Activated T-cell treated with anti-CD3 and anti-CD28 coated beads, Interleukin-2, amount 50 U/mL, for 24 hours (primary cell): ENCODE measurements around the gene GLRA3.
"Not testable (repeated sequence)": the region's sequence is repeated elsewhere in the genome, so short reads cannot be mapped to it uniquely, and the experiment has no call there.

ENCODE experiments used
- DNase-seq: peaks from one replicate; pipeline ENCODE4 v3.0.0-alpha.2; 2020
- H3K27ac Mint-ChIP-seq: 2 replicates; pipeline ENCODE4 v1.8.0; 2020; ENCODE audit warnings: mild to moderate bottlenecking, mixed read lengths
- H3K27me3 Mint-ChIP-seq: 2 replicates; pipeline ENCODE4 v1.8.0; 2020; ENCODE audit warnings: mixed read lengths
- H3K36me3 Mint-ChIP-seq: 2 replicates; pipeline ENCODE4 v1.8.0; 2020; ENCODE audit warnings: low read depth, mixed read lengths
- H3K4me1 Mint-ChIP-seq: 2 replicates; pipeline ENCODE4 v1.8.0; 2020; ENCODE audit warnings: low read depth, mixed read lengths
- H3K4me3 Mint-ChIP-seq: 2 replicates; pipeline ENCODE4 v1.8.0; 2020; ENCODE audit warnings: mild to moderate bottlenecking, moderate library complexity, mixed read lengths
- H3K9me3 Mint-ChIP-seq: 2 replicates; pipeline ENCODE4 v1.8.0; 2020; ENCODE audit warnings: mixed read lengths

Gene GLRA3

GRCh38 chr4:174713821-174714220, 115.2 kb downstream of the GLRA3 start:
- DNase-seq = no peak
- Mint-ChIP-seq H3K4me1 (no peaks in the 10 kb centered on the region), H3K36me3 (no peaks in the 10 kb centered on the region), H3K4me3 (no peak overlapping the region), H3K9me3 (no peaks in the 10 kb centered on the region), H3K27me3 (peaks cover 2% of the 10 kb centered on the region), H3K27ac (no peak overlapping the region)

DNA sequence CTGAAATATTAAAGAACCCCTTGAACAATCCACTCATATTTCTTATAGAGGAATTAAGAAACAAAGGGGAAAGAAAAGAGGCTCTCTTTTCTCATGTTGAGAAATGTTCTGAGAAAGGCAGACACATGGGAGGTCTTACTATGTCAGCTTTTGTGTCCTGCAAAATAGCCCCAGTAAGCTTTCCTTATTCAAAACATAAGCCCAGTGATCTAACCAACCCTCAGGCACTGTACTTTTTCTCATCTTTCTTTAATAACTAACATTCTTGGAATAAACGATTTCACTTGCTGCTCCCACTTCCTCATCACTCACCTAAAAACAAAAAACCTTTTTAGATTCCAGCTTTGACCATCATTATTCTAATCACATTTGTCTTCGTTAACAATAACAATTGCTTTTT, 115.9 kb downstream of the GLRA3 start:
- Mint-ChIP-seq H3K27ac (no peak overlapping the region), H3K36me3 (no peaks in the 10 kb centered on the region), H3K27me3 (peaks cover 2% of the 10 kb centered on the region), H3K4me3 (no peak overlapping the region), H3K4me1 (no peaks in the 10 kb centered on the region), H3K9me3 (no peaks in the 10 kb centered on the region)
- DNase-seq = no peak

- Mint-ChIP-seq H3K9me3 (no peaks in the 10 kb centered on the region), H3K27ac (no peak overlapping the region), H3K27me3 (peaks cover 2% of the 10 kb centered on the region), H3K36me3 (no peaks in the 10 kb centered on the region), H3K4me3 (no peak overlapping the region), H3K4me1 (peaks cover 2% of the 10 kb centered on the region)
- no peak for DNase-seq
These were observed 119.5 kb downstream of the GLRA3 start for GRCh38 chr4:174709526-174709925.

DNA sequence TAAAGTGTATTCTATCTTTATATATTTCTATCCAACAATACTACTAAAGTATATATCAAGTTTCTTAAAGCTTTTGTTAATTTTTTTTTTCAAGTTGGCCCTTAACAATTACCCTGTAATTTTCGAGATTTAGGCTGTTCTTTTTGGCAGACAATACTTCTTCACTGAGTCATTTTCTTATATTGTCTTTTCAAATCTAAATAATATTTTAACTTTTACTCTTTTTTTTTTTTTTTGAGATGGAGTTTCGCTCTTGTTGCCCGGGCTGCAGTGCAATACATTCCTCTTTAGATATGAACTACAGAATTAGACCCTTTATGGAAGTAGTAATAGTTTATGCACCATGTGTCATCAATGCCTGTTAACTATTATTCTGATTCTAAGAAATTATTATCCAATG, 120.7 kb downstream of the GLRA3 start:
- DNase-seq = no peak
- peaks cover 2% of the 10 kb centered on the region for H3K27me3 Mint-ChIP-seq
- H3K36me3 Mint-ChIP-seq = no peaks in the 10 kb centered on the region
- no peak overlapping the region for H3K27ac Mint-ChIP-seq
- peaks cover 2% of the 10 kb centered on the region for H3K4me1 Mint-ChIP-seq
- no peak overlapping the region for H3K4me3 Mint-ChIP-seq
- no peaks in the 10 kb centered on the region for H3K9me3 Mint-ChIP-seq

DNA sequence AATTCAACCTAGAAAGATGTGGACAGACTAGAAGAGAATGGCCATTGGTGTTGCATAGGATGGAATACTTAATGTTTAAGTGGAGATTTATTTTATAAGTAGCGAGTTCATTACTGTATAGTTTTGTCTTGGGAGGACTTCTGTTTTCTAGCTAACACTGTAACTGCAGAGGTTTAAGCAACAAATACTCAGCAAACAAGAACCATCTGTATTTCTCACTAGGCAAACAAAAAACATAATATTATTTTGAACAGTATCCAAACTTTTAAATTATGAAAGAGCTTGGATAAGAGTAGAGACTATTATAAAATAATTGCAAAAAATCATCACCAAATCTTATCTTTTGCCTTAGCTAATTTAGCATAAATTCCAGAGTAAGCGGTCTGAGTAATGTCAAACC, 121.1 kb downstream of the GLRA3 start:
- H3K4me1 Mint-ChIP-seq = peaks cover 2% of the 10 kb centered on the region
- no peak overlapping the region for H3K27ac Mint-ChIP-seq
- no peaks in the 10 kb centered on the region for H3K36me3 Mint-ChIP-seq
- no peaks in the 10 kb centered on the region for H3K9me3 Mint-ChIP-seq
- H3K4me3 Mint-ChIP-seq = no peak overlapping the region
- H3K27me3 Mint-ChIP-seq = peaks cover 2% of the 10 kb centered on the region
- DNase-seq = no peak

DNA sequence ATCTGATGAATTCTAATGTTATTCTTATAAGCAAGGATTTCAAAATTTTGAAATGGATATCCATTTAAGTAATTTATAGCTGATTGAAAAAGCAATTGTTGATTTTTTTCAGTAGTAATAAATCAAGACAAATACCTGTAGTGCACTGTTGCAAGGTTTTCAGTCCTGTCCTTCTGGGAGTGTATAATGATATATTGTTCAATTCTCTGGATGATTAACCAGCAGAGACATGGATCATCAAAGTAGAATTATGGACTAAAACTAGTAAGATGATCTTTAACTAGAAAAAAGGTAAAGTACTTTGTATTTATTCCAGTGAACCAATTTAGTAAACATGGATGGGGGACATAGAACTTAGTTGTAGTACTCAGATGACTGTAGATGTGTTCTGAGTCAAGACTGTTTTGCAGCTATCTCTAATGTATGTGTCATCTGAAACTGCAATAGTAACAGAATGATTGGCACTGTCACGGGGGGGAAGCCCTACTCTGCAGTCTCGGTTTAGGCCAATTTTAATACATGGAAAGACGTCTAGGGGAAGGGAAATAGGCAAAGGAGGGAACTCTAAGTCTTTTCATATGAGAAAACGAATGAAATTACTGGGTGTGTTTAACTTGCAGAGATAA, 121.9 kb downstream of the GLRA3 start:
- H3K36me3 Mint-ChIP-seq = no peaks in the 10 kb centered on the region
- H3K27ac Mint-ChIP-seq = no peak overlapping the region
- H3K27me3 Mint-ChIP-seq = peaks cover 2% of the 10 kb centered on the region
- peaks cover 2% of the 10 kb centered on the region for H3K4me1 Mint-ChIP-seq
- H3K4me3 Mint-ChIP-seq = no peak overlapping the region
- DNase-seq = no peak
- H3K9me3 Mint-ChIP-seq = no peaks in the 10 kb centered on the region

GRCh38 chr4:174702979-174703478, 126.0 kb downstream of the GLRA3 start:
- no peak overlapping the region for H3K27ac Mint-ChIP-seq
- H3K36me3 Mint-ChIP-seq = no peaks in the 10 kb centered on the region
- no peak for DNase-seq
- H3K27me3 Mint-ChIP-seq = peaks cover 2% of the 10 kb centered on the region
- H3K4me1 Mint-ChIP-seq = peaks cover 2% of the 10 kb centered on the region
- H3K9me3 Mint-ChIP-seq = no peaks in the 10 kb centered on the region
- no peak overlapping the region for H3K4me3 Mint-ChIP-seq

DNA sequence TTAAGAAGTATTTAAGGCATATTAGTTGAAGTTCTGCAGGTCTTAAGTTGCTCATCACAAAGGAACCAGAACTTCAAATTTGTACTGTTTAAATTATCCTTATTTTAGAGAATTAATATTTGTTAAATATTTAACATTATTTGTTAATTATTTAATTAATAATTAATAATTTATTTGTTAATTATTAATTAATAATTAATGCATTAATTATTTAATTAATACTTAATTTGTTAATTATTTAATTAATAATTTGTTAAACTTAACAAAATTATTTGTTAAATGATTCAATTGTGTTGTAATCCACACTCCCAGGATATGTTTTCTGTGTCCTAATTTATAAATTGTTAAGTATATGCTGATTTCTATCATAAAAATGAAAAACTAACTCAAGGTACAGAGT, 129.4 kb downstream of the GLRA3 start:
- Mint-ChIP-seq H3K9me3 (no peaks in the 10 kb centered on the region), H3K36me3 (no peaks in the 10 kb centered on the region), H3K4me1 (no peaks in the 10 kb centered on the region), H3K4me3 (no peak overlapping the region), H3K27ac (no peak overlapping the region), H3K27me3 (no peaks in the 10 kb centered on the region)
- DNase-seq = no peak

GRCh38 chr4:174697896-174698295, 131.2 kb downstream of the GLRA3 start:
- Mint-ChIP-seq H3K4me1 (no peaks in the 10 kb centered on the region), H3K27me3 (peaks cover 4% of the 10 kb centered on the region), H3K36me3 (no peaks in the 10 kb centered on the region), H3K9me3 (no peaks in the 10 kb centered on the region), H3K4me3 (no peak overlapping the region), H3K27ac (no peak overlapping the region)
- no peak for DNase-seq

- no peaks in the 10 kb centered on the region for H3K36me3 Mint-ChIP-seq
- peaks cover 4% of the 10 kb centered on the region for H3K27me3 Mint-ChIP-seq
- H3K4me1 Mint-ChIP-seq = no peaks in the 10 kb centered on the region
- no peak for DNase-seq
- H3K4me3 Mint-ChIP-seq = no peak overlapping the region
- no peaks in the 10 kb centered on the region for H3K9me3 Mint-ChIP-seq
- H3K27ac Mint-ChIP-seq = no peak overlapping the region
These were observed 131.8 kb downstream of the GLRA3 start for GRCh38 chr4:174697202-174697601.

DNA sequence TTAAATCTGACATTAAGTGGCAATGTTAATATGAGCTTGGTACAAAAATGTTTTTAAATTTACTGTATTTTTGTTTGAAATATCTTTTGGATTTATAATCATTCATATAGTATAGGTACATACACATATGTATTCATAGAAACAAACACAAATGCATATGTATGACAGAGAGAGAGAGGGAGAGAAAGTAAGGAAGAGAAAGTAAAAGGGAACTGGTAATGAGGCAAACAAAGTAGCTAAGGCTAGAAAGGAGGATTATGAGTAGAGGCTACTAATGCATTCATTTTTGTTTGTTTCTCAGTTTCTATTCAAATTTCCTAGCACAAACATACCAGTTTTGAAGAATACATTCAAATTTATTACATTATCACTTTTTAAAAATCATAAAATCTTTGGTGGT, 132.4 kb downstream of the GLRA3 start:
- Mint-ChIP-seq H3K27me3 (peaks cover 4% of the 10 kb centered on the region), H3K4me3 (no peak overlapping the region), H3K9me3 (no peaks in the 10 kb centered on the region), H3K4me1 (no peaks in the 10 kb centered on the region), H3K36me3 (no peaks in the 10 kb centered on the region), H3K27ac (no peak overlapping the region)
- DNase-seq = no peak

DNA sequence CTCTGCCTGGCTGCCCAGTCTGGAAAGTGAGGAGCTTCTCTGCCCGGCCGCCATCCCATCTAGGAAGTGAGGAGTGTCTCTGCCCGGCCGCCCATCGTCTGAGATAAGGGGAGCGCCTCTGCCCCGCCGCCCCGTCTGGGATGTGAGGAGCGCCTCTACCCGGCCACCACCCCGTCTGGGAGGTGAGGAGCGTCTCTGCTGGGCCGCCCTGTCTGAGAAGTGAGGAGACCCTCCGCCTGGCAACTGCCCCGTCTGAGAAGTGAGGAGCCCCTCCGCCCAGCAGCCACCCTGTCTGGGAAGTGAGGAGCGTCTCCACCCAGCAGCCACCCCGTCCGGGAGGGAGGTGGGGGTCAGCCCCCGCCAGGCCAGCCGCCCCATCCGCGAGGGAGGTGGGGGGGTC, 137.2 kb downstream of the GLRA3 start:
- not testable (repeated sequence) for H3K36me3 Mint-ChIP-seq

GRCh38 chr4:174690665-174691064, 138.4 kb downstream of the GLRA3 start:
- Mint-ChIP-seq H3K27me3 (peaks cover 4% of the 10 kb centered on the region), H3K4me3 (no peak overlapping the region), H3K27ac (no peak overlapping the region), H3K4me1 (no peaks in the 10 kb centered on the region), H3K36me3 (no peaks in the 10 kb centered on the region), H3K9me3 (peaks cover 13% of the 10 kb centered on the region)
- no peak for DNase-seq

More for the DNA sequence above, 137.2 kb downstream of the GLRA3 start:
- not testable (repeated sequence) for H3K4me3 Mint-ChIP-seq, H3K27ac Mint-ChIP-seq, DNase-seq, H3K4me1 Mint-ChIP-seq, H3K27me3 Mint-ChIP-seq
- H3K9me3 Mint-ChIP-seq = peaks cover 13% of the 10 kb centered on the region

GRCh38 chr4:174689618-174690017, 139.4 kb downstream of the GLRA3 start:
- no peaks in the 10 kb centered on the region for H3K36me3 Mint-ChIP-seq
- peaks cover 13% of the 10 kb centered on the region for H3K9me3 Mint-ChIP-seq
- no peak overlapping the region for H3K4me3 Mint-ChIP-seq
- DNase-seq = no peak
- no peak overlapping the region for H3K27ac Mint-ChIP-seq
- peaks cover 4% of the 10 kb centered on the region for H3K27me3 Mint-ChIP-seq
- H3K4me1 Mint-ChIP-seq = no peaks in the 10 kb centered on the region

GRCh38 chr4:174686826-174687225, 142.2 kb downstream of the GLRA3 start:
- Mint-ChIP-seq H3K9me3 (peaks cover 13% of the 10 kb centered on the region), H3K36me3 (no peaks in the 10 kb centered on the region), H3K27ac (no peak overlapping the region), H3K4me1 (peaks cover under 1% of the 10 kb centered on the region), H3K4me3 (no peak overlapping the region), H3K27me3 (peaks cover 3% of the 10 kb centered on the region)
- DNase-seq = no peak
